GM18873 (cell line): ENCODE measurements around the gene IL16.

ENCODE experiments used
- ATAC-seq: cut with Tn5 transposase; IDR thresholded peaks from one replicate; pipeline ENCODE4 v1.9.1; 2021; ENCODE audit warnings: mild to moderate bottlenecking, moderate library complexity, moderate number of reproducible peaks; ENCODE audit not compliant: unreplicated experiment, low FRiP score

IL16 gene

GRCh38 chr15:81273200-81273599 is 76.5 kb downstream of the IL16 start:
- ATAC-seq: no peak

GRCh38 chr15:81273855-81274254 is 77.2 kb downstream of the IL16 start:
- no peak for ATAC-seq

DNA sequence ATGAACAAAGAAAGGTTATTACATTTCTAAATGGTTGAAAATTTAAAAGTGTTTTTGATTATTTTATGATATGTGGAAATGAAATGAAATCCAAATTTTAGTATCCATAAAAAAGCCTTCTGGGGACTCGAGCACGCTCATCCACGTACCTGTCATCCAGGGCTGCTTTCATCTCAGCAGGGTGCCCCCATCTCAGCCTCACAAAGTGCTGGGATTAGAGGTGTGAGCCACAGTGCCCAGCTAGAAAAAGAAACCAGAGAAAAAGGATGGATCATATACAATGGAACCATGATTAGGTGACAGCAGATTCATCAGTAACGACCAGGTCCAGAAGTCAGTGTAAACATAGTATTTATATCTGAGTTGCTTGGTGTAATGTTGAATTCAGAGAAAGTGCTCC is 77.6 kb downstream of the IL16 start:
- ATAC-seq: no peak

DNA sequence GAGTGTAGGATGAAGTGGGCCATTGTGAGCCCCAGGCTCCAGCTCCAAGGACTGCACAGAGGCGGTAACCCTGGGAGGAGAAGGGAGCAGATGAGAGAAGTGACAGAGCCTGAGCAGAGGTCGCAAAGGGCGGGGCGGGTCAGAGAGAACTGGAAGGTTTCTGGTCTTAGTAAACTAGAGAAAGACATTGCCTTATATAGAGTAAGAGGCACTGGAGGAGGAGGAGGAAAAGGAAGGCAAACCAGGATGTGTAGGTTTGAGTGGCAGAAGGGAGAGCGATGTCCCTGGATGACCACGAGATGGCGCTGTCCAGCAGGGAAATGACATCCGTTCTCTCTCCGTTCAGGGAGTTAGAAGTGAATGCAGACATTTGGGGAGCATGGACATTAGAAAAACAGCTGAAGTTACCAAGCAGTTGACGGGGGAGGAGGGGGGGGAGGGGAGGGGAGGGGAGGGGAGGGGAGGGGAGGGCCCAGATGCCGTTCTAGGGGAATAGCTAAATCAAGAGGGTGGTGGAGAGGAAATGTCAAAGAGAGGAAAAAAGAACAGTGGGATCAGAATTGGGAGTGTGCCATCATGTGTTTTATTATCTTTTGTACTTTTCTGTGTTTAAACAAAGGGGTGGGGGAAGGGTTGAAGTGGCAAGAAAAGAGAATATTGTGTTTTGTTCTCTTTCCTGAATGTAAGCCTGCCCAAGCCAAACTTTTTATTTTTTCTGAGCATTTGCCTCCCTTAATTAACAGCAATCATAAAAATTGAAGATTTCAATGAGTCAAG is 78.4 kb downstream of the IL16 start:
- ATAC-seq: no peak

DNA sequence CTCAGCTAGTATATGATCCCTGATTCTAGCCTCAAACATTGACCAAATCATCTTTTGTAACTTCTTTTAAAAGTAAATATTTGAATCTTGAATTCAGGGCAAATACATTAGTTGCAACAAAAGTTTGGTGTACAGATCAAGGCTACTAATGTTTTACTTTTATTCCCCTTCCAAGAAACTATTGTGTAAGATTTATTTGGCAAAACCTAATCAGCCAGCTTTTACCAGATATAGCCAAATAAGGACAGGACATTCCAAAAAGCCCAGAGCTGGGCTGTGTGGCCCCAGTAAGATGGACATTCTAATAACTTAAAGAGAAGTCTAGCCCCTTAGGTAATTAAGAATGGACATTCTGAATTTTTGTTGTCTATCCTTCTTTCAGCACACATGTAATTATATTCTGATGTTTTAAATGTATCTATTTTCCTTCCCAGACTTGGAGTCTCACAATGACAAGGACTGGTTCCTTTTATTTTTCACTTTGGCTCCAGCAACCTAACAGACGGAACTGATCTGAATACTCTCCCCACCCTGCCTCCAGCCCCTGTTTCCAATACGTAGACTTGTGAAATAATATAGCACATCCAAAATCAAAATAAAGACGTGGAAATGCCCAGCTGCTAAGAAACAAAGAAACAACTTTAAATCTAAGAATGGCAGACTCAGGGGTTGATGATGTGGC is 79.2 kb downstream of the IL16 start:
- ATAC-seq: no peak

DNA sequence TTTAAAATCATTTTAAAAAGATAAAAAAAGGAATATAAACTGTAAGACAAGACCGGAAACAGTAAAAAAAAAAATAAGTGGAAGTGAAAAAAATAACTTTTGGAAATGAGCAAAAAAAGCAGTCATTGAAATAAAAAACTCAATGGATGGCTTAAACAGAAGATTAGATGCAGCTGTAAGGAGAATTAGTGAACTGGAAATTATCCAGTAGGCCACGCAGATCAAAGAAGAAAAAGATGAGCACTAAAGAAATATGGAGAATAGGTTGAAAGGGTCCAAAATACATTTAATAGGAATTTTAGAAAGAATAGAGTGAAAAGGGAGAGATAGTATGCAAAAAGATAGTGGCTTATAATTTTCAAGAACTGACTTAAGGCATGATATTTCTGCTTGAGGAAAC is 80.3 kb downstream of the IL16 start:
- ATAC-seq: no peak

GRCh38 chr15:81277851-81278250 is 81.2 kb downstream of the IL16 start:
- ATAC-seq: no peak

DNA sequence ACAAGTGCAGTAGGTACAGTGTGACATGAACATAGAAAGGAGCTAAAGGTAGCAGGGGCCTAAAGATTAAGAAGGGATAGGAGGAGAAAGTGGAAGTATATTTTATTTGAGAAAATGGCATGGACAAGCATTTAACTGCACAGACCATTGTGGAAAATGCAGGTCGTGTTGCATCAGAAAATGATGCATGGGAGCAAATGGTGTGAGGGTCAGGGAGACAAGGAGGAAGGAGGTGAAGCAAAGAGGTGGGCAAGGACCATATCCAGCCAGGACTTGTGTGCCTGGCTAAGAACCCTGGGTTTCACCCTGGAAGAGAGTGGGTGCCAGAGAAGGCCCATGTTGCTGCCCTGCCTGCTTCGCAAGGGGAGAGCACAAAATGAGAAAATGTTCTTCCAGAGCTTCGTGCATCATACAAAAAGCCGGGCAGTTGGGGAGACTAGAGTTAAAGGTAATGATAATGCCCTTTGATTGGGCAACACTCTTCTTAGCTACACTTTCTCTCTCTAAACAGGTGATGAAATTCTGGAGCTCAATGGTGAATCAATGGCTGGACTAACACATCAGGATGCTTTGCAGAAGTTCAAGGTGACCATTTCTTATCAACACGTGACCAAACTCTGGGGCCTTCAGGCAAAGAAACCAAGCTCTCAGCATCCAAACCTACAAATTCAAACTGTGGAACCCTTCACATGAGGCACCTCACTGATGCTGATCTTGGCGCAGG is 81.8 kb downstream of the IL16 start:
- ATAC-seq: no peak

DNA sequence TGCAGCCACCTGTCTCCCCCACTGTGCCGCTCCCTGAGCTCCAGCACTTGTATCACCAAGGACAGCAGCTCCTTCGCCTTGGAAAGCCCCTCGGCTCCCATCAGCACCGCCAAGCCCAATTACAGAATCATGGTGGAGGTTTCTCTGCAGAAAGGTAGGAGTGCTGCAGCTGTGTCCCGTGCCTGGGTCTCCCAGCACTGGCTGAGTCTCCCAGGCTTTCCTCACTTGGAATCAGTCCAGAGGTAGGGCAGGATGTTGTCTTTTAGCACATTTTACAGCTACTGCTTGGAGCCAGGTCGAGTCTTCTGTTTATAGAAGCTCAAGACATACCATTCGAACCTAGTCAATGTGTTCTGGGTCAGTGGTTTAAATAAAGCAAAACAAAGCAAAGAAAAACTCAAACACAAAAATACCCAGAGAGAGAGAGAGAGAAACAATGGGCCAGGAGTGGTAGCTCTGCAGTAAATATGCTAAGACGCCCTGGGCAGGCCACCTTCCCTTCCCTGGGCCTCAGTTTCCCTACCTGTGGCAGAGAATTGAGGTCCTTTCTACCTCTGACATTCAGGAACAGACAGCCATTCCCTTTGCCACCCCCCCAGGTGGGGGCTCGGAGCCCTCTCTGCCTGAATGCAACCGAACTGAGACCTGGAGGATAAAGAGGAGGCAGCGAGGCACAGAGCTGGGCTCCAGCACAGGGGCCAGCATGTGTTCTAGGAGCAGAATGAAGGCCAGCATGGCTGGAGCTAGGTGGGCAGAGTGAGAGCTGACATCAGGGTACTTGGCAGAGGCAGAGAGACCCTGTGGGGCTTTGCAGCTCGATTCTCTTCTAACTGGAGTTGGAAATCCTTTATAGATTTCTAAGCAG is 83.2 kb downstream of the IL16 start:
- no peak for ATAC-seq

DNA sequence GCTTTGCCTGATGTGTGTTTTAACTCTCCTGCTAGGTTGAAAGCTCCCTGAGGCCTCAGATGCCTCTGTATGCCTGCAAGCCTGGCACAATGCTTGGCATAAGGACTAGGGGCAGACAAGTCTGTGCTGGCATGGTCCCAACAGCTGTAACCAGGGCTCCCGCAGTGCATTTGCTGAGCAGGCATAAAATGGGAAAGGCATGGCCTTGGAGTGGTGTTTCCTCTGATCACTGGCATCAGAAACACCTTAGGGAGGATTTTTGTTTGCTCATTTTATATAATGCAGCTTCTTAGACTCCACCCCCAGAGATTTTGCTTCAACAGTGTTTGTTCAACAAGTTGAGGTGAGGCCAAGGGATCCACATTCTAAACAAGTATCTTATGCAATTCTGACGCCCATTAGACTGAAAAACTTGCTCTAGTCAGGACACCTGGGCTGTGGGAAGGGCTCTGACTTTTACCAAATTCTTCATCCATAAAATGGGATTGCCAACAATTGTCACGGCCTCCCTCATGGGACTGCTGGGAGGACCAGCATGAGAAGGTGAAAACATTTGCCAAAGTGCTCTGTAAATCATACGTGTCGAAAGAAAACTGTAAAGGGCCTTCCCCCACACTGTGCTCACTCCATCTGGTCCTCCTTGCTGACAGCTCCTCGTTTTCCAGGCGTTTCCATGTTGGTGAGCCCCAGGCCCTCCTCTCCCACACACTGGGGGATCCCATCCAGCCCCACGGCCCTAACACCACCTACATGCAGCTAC is 84.2 kb downstream of the IL16 start:
- ATAC-seq: no peak

DNA sequence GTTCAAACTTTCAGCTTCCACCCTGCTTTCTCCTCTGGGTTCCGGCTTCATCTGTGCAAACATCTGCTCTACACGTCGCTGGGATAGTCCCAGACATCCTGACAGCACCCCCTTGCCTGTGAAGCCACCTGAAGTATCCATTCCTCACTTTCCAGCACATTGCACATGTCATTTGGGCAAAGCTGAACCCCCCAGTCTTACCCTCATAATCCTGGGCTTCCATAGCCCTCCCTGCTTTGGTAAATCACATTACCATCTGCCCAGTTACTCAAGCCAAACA is 84.7 kb downstream of the IL16 start:
- ATAC-seq: no peak

DNA sequence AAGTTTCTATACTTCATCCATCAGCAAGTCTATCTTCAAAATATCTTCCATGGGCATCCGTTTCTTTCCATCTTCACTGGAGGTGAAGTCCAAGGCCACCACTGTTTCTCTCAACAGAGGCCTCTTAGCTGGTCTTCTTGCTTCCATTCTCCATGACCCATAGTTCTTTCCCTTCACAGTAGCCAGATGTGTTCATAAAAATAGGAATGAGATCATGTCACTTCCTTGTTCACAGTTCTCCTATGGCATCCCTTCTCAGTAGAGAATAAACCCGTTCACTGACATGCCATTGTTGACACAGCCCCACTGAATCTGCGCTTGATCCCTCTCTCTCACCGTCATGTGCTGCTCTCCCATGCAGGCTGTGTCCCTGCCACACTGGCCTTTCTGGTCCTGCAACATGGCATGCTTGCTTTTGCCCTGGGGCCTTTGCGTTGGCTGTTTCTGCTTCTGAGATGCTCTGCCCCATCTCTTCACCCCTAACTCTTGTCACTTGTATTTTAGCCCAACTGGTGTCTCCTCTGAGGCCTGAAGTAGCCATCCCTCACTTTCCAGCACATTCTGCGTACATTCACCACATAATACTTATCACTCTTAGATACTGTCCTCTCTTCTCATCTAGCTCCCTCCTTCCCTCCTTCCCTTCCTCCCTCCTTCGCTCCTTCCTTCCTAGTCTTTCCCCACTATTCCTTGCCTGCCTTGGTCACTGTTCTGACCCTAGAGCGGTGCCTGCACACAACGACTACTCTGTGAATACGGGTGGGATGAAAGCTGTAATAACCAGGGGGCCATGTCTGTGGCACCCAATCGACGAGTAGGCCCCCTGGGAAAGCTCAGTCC is 85.3 kb downstream of the IL16 start:
- no peak for ATAC-seq

- ATAC-seq: no peak
Observed at GRCh38 chr15:81282606-81282895, 85.9 kb downstream of the IL16 start.

DNA sequence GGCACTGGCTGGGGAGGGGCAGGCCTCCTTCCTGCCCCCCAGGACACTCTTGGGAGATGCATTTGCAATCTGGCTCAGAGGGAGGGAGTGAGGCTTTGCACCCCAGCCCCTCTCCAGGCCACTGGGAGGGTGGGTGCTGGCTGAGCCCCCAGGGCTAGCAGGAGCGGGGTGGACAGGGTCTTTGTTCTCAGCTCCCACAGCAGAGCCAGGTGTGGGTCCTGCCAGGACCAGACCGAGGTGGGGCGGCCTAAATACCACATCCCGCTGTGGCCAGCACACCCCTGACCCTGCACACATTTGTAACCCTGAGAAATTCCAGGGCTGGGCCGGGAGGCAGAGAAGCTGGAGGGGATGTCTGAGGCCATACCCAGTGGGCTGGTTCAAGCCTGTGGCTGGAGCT is 86.2 kb downstream of the IL16 start:
- no peak for ATAC-seq

- no peak for ATAC-seq
Observed at GRCh38 chr15:81284256-81285031, 87.8 kb downstream of the IL16 start.

- ATAC-seq: no peak
Observed at GRCh38 chr15:81285461-81285860, 88.8 kb downstream of the IL16 start.

- no peak for ATAC-seq
Observed at GRCh38 chr15:81286621-81287121, 90.0 kb downstream of the IL16 start.

DNA sequence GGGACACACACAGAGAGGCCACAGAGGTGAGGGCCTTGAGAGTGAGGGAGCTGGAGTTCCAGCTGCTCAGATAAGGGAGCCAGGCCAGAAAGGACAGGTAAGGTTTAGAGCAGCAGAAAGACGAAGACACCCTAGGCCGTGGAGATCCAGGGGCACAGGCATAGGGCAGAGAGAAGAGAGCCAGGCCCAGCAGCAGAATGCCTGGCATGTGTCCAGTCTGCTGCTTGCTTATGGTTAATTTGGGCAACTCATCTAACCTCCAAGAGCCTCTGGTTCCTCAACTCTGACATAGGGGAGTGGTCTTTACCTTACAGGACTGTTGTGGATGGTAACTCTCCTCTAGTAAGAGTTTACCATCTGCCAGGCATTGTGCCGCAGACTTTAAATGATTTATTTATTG is 91.4 kb downstream of the IL16 start:
- ATAC-seq: no peak

DNA sequence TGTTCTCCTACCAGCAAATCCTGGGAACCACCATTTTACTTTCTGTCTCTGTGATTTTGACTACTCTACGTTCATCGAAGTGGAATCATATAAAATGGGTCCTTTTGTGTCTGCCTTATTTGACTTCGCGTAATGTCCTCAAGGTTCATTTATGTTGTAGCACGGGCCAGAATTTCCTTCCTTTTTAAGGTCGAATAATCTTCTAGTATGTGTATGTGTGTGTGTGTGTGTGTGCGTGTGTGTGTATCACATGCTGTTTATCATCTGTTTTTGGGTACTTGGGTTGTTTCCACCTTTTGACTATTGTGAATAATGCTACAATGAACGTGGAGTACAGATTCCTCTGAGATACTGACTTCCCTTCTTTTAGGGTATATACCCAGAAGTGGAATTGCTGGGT is 91.9 kb downstream of the IL16 start:
- ATAC-seq: no peak
